HFF-Myc (cell line): ENCODE data around the gene CACFD1.
A peak's percentile ranks its signal among the peaks of the same experiment; 100 is the strongest.

Experiments used
- DNase-seq: peaks from one replicate; pipeline ENCODE4 v3.0.0-alpha.2; 2011; ENCODE audit warnings: low read depth; ENCODE audit errors: extremely low read depth
- H3K4me3 ChIP-seq: replicated peaks from 2 replicates; pipeline ENCODE4 v1.5.1; 2011; ENCODE audit warnings: low read depth, mild to moderate bottlenecking, control low read depth, low read length
- CTCF ChIP-seq: IDR thresholded peaks from 2 replicates; pipeline ENCODE4 v1.5.1; 2012; ENCODE audit warnings: mild to moderate bottlenecking, low read depth, low read length, control low read depth; ENCODE audit errors: missing control alignments

The CACFD1 gene

GRCh38 chr9:133456409-133456808, 3.4 kb upstream of the CACFD1 start:
- DNase-seq: no peak
- TF ChIP-seq CTCF: peak; percentile 19
- H3K4me3 ChIP-seq: no peak overlapping the region

GRCh38 chr9:133457233-133457632, 2.5 kb upstream of the CACFD1 start:
- no peak for TF ChIP-seq CTCF
- no peak overlapping the region for H3K4me3 ChIP-seq
- no peak for DNase-seq

- no peak for TF ChIP-seq CTCF
- no peak overlapping the region for H3K4me3 ChIP-seq
- no peak for DNase-seq
These were observed 2.0 kb upstream of the CACFD1 start for GRCh38 chr9:133457748-133458147.

GRCh38 chr9:133458643-133459312, 1.0 kb upstream of the CACFD1 start:
- TF ChIP-seq CTCF: no peak
- no peak for DNase-seq
- peak overlapping the region; percentile 56; the same call in 1 of the 2 replicates for H3K4me3 ChIP-seq

GRCh38 chr9:133460405-133461175, 812 bp downstream of the CACFD1 start:
- peak overlapping the region; percentile 56 for H3K4me3 ChIP-seq
- TF ChIP-seq CTCF: no peak
- DNase-seq: no peak

- TF ChIP-seq CTCF: no peak
- no peak for DNase-seq
- no peak overlapping the region for H3K4me3 ChIP-seq
These were observed 2.2 kb downstream of the CACFD1 start for GRCh38 chr9:133461975-133462374.
